ENCODE measurements around the gene ABLIM2. TPM values are rescaled to one million over a fixed set of nuclear protein-coding genes. Genes with fewer than 3 reads are reported as not detected.

ABLIM2 gene
- total and polyA plus RNA-seq, 2 of the 8 experiments (the other 6 are each of a cell fraction or from before 2014, with no cell fraction given): 2.8 to 3.0 TPM

- no peaks in the 10 kb centered on the region for H3K79me2 ChIP-seq (ENCODE audit: control insufficient read depth in 1 of 2, insufficient read depth in 2 of 2, low read length in 2 of 2)
- no peak overlapping the region for H2BK15ac ChIP-seq (ENCODE audit: low read length)
- FAIRE-seq (no peak), DNase-seq (ENCODE audit: low read depth in 1 of 2, low spot score in 2 of 2) (no peak)
- H3K4me2 ChIP-seq (ENCODE audit: insufficient read depth in 1 of 2, low read depth in 2 of 2, low read length in 2 of 2): no peak overlapping the region
- no peak overlapping the region for H3K18ac ChIP-seq (ENCODE audit: extremely low read depth, low read length)
- peaks cover 17% of the 10 kb centered on the region; the same call in 1 of the 2 replicates for H3K23me2 ChIP-seq (ENCODE audit: low read depth, low read length)
- peaks cover 0 to 3% (median 0%) of the 10 kb centered on the region in 4 experiments; a peak in 4 of 7 replicates for H3K4me1 ChIP-seq (replicated peaks in 1 of 4; ENCODE audit: control insufficient read depth in 3 of 4, insufficient read depth in 4 of 4, low read length in 3 of 4)
- ChIA-PET POLR2A (ENCODE audit: partially characterized antibody) (no interaction called here), CTCF (ENCODE audit: partially characterized antibody) (interaction anchor here (1.1 to 1.8 kb wide), 3 partner anchors 12 to 16 kb away, joined by 3 read pairs; no protein-coding TSS in a partner anchor)
- no peak overlapping the region for H2BK120ac ChIP-seq (replicated peaks; ENCODE audit: low read depth, low read length)
- H3K4me3 ChIP-seq (ENCODE audit: extremely low read depth in 1 of 4, insufficient read depth in 2 of 4, low read depth in 3 of 4, low read length in 4 of 4): no peak overlapping the region
- H2AK5ac ChIP-seq (ENCODE audit: low read depth, low read length): no peak overlapping the region; the same call in 1 of the 2 replicates
- no peak overlapping the region for H4K91ac ChIP-seq (replicated peaks; ENCODE audit: insufficient read length, low read length)
- peaks cover 4 to 8% of the 10 kb centered on the region in 2 experiments for H3K9me3 ChIP-seq (ENCODE audit: insufficient read depth in 2 of 2, low read depth in 1 of 2, low read length in 1 of 2)
- no peak overlapping the region for H3K14ac ChIP-seq (ENCODE audit: insufficient read length)
- no peak overlapping the region for H2BK20ac ChIP-seq (ENCODE audit: low read length)
- WGBS, 2 experiments (ENCODE audit: extremely low coverage in 1 of 2, insufficient coverage in 1 of 2, insufficient read length in 1 of 2, insufficient replicate concordance in 2 of 2, low coverage in 1 of 2, low lambda C conversion rate in 2 of 2, missing lambda C conversion rate in 1 of 2): 88% methylated on average over 19 of the region's 19 CpGs; no CpG with 5 or more reads in 1 of the 2 experiments
- no peak overlapping the region for H3K4ac ChIP-seq (replicated peaks; ENCODE audit: insufficient read length, low read depth, low read length)
- no peaks in the 10 kb centered on the region for H3K79me1 ChIP-seq (ENCODE audit: low read depth, low read length)
- H2BK5ac ChIP-seq (ENCODE audit: low read depth, low read length): no peak overlapping the region
- no peak overlapping the region for H2AFZ ChIP-seq (ENCODE audit: low read length)
- no peaks in the 10 kb centered on the region for H3K36me3 ChIP-seq (ENCODE audit: control insufficient read depth in 2 of 4, insufficient read depth in 4 of 4, low read length in 3 of 4)
- H3K27me3 ChIP-seq (replicated peaks in 1 of 4; ENCODE audit: control insufficient read depth in 3 of 4, extremely low read depth in 1 of 4, insufficient read depth in 3 of 4, low read length in 3 of 4): peaks cover 0 to 19% (median 12%) of the 10 kb centered on the region in 4 experiments; a peak in 6 of 7 replicates
- no peak overlapping the region for H3K27ac ChIP-seq (ENCODE audit: low read depth, low read length)
- no peak overlapping the region for H2BK12ac ChIP-seq (ENCODE audit: low read depth, low read length)
- peaks cover 0 to 5% of the 10 kb centered on the region in 2 experiments for H4K20me1 ChIP-seq (replicated peaks in 1 of 2; ENCODE audit: control insufficient read depth in 1 of 2, insufficient read depth in 2 of 2, low read length in 2 of 2)
- H4K5ac ChIP-seq (ENCODE audit: insufficient read length, low read depth, low read length): no peak overlapping the region
- H3K23ac ChIP-seq (ENCODE audit: insufficient read length): no peak overlapping the region
- no peak overlapping the region for H3K9ac ChIP-seq (replicated peaks in 1 of 4; ENCODE audit: extremely low read depth in 1 of 4, low read depth in 3 of 4, low read length in 3 of 4)
- H4K8ac ChIP-seq (ENCODE audit: extremely low read depth, insufficient read depth, low read length): no peak overlapping the region
- H3K56ac ChIP-seq (replicated peaks; ENCODE audit: insufficient read length, low read depth, low read length): no peak overlapping the region
- TF ChIP-seq JUN (IDR thresholded peaks at IDR 0.05; ENCODE audit: low read depth, low read length): no peak
Measured at GRCh38 chr4:8163436-8164193, 5.0 kb upstream of the ABLIM2 start.

All from H1 (cell line).